Kidney (tissue), 14 donors: ENCODE results near the gene SASH1. TPM values are rescaled to one million over a fixed set of nuclear protein-coding genes. Genes with fewer than 3 reads are reported as not detected.

Source experiments
- DNase-seq, 5 donors: peaks; one replicate each; pipeline ENCODE4 v3.0.0-alpha.2; 2013 to 2020
- FAIRE-seq: peaks from 2 replicates; lab custom pipeline; 2012; peaks lifted over from hg19 to GRCh38; lab: Jason Lieb, UNC
- H3K27ac ChIP-seq, 2 donors: one replicate each; pipeline ENCODE4 v1.7.0; 2013; ENCODE audit warnings: low read depth in 2 of 2, low read length in 2 of 2, inconsistent platforms in 1 of 2
- H3K27me3 ChIP-seq: one replicate; pipeline ENCODE4 v1.7.1; 2013; ENCODE audit warnings: low read length, inconsistent platforms; ENCODE audit not compliant: control insufficient read depth, insufficient read depth
- H3K36me3 ChIP-seq, 3 donors: one replicate each; pipeline versions ENCODE4 v1.7.0 to v1.7.1; 2013; ENCODE audit warnings: low read length in 3 of 3, control low read depth in 1 of 3, inconsistent platforms in 1 of 3; ENCODE audit not compliant: insufficient read depth in 3 of 3, control insufficient read depth in 2 of 3
- H3K4me1 ChIP-seq, 3 donors: one replicate each; pipeline versions ENCODE4 v1.7.0 to v1.7.1; 2013; ENCODE audit warnings: low read length in 3 of 3, inconsistent platforms in 1 of 3, low read depth in 1 of 3; ENCODE audit not compliant: control insufficient read depth in 2 of 3, insufficient read depth in 2 of 3
- H3K4me3 ChIP-seq, 3 donors: one replicate each; pipeline versions ENCODE4 v1.7.0 to v1.8.1; 2013; ENCODE audit warnings: low read length in 3 of 3, control low read depth in 1 of 3, inconsistent platforms in 1 of 3
- H3K9ac ChIP-seq, 3 donors: one replicate each; pipeline versions ENCODE4 v1.7.0 to v1.7.1; 2013; ENCODE audit warnings: low read length in 3 of 3, control low read depth in 1 of 3, inconsistent platforms in 1 of 3
- H3K9me3 ChIP-seq, 3 donors: one replicate each; pipeline versions ENCODE4 v1.7.0 to v1.7.1; 2013; ENCODE audit warnings: low read length in 3 of 3, control low read depth in 1 of 3, inconsistent platforms in 1 of 3; ENCODE audit not compliant: control insufficient read depth in 2 of 3, insufficient read depth in 1 of 3
- intact Hi-C: fragments of 100-400 bp; cut with DNase I; formaldehyde crosslinking; loops from one replicate; pipeline ENCODE4 v1.11.1; 2022
- polyA plus RNA-seq: library from polyadenylated mRNA; stranded (reverse); fragments of 350-450 nt; fragmentation: Illumina TruSeq; extraction: RNeasy Lipid Tissue Mini Kit (QIAGEN cat#74804); gene quantifications from one replicate; pipeline ENCODE4 v1.2.3, GENCODE V29; 2014; ENCODE audit warnings: low read depth, low replicate concordance; ENCODE audit not compliant: insufficient read depth
- total RNA-seq: library from RNA; stranded (reverse); fragmentation: NEBNext Ultra II Directional; extraction: Animal tissue kit (Norgen Biotek cat#: 25700); gene quantifications from one replicate; pipeline ENCODE4 v1.2.1, GENCODE V29; 2021
- TF ChIP-seq, protein P1 (sequence below): IDR thresholded peaks from 3 replicates; pipeline ENCODE4 v1.5.1; 2012; ENCODE audit warnings: mild to moderate bottlenecking, moderate library complexity, borderline replicate concordance; ENCODE audit not compliant: insufficient read depth; ENCODE audit errors: extremely low read depth
- donor health status: control.
- donor health status: control.
- donor health status: control.
- donor health status: control.
- donor health status: control.
- donor health status: DM: yes; HTN: yes; CAD: no.
- donor health status: Normal renal cell carcinoma (clear cell type).

SASH1 gene
- total and polyA plus RNA-seq, 2 donors from 2014 or later: 6.2 to 148 TPM

- Histone ChIP-seq H3K27ac (no peak overlapping the region), H3K9ac (no peak overlapping the region), H3K9me3 (no peaks in the 10 kb centered on the region), H3K36me3 (no peaks in the 10 kb centered on the region), H3K4me1 (no peaks in the 10 kb centered on the region), H3K27me3 (no peaks in the 10 kb centered on the region), H3K4me3 (no peak overlapping the region)
- TF ChIP-seq, protein P1, sequence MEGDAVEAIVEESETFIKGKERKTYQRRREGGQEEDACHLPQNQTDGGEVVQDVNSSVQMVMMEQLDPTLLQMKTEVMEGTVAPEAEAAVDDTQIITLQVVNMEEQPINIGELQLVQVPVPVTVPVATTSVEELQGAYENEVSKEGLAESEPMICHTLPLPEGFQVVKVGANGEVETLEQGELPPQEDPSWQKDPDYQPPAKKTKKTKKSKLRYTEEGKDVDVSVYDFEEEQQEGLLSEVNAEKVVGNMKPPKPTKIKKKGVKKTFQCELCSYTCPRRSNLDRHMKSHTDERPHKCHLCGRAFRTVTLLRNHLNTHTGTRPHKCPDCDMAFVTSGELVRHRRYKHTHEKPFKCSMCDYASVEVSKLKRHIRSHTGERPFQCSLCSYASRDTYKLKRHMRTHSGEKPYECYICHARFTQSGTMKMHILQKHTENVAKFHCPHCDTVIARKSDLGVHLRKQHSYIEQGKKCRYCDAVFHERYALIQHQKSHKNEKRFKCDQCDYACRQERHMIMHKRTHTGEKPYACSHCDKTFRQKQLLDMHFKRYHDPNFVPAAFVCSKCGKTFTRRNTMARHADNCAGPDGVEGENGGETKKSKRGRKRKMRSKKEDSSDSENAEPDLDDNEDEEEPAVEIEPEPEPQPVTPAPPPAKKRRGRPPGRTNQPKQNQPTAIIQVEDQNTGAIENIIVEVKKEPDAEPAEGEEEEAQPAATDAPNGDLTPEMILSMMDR: no peak
- DNase-seq (no peak), FAIRE-seq (no peak)
- intact Hi-C loops: no loop called here
These were observed 256.1 kb downstream of the SASH1 start for GRCh38 chr6:148598724-148599123.

DNA sequence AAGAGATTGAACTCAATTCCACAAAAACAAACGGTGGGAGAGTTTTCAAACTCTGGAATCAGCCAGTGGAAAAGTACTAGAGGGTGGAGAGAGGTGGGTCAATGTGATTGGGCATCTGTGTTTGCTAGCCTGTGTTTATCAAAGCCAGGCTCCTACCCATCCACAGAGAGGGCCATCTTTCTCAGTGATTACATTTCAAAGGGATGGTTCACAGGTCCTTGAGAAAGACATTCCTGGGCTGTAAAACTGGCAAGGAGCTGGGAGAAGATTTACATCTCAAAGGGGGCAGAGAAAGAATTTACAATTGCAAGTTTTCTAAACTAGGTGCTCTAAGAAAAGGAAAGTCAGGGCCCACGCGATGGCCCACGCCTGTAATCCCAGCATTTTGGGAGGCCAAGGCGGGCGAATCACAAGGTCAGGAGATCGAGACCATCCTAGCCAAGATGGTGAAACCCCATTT is 257.4 kb downstream of the SASH1 start:
- intact Hi-C loops: no loop called here
- Histone ChIP-seq H3K4me3 (no peak overlapping the region), H3K27me3 (no peaks in the 10 kb centered on the region), H3K9ac (no peak overlapping the region), H3K27ac (no peak overlapping the region), H3K9me3 (no peaks in the 10 kb centered on the region), H3K4me1 (no peaks in the 10 kb centered on the region), H3K36me3 (no peaks in the 10 kb centered on the region)
- FAIRE-seq (no peak), DNase-seq (peak in 4 of 5 donors; percentile 36 to 82 (median 62))
- TF ChIP-seq, protein P1: no peak
